A673 (cell line): ENCODE data around the gene DHRS1.

Source experiments
- CTCF ChIP-seq: fragments of 300-800, 200-600 bp; sonication (generic); conservative IDR thresholded peaks from 2 replicates; pipeline ENCODE4 v1.5.1; 2017; ENCODE audit warnings: low read depth, mild to moderate bottlenecking, antibody characterized with exemption, low read length, moderate library complexity, mixed read lengths
- EZH2 ChIP-seq: fragments of 200-600 bp; sonication (generic); IDR thresholded peaks from 2 replicates; pipeline ENCODE4 v1.6.1; 2017; ENCODE audit warnings: borderline replicate concordance, low read depth, mild to moderate bottlenecking, mixed read lengths, antibody characterized with exemption, low read length; ENCODE audit not compliant: poor library complexity, severe bottlenecking

- no peak for TF ChIP-seq CTCF
- TF ChIP-seq EZH2, result no peak
These were observed 38.2 kb upstream of the DHRS1 start for GRCh38 chr14:24337824-24338175.
